DOHH2 (cell line): ENCODE data around the gene FOXB2.

Experiments used
- EZH2phosphoT487 ChIP-seq: fragments of 200-600 bp; sonication (generic); IDR thresholded peaks from 2 replicates; pipeline ENCODE4 v1.6.1; 2017; ENCODE audit warnings: borderline replicate concordance, mild to moderate bottlenecking, antibody characterized with exemption, low read length, moderate library complexity, mixed read lengths
- TF ChIP-seq, protein P1 (sequence below): fragments of 200-600 bp; sonication (generic); IDR thresholded peaks from one replicate; pipeline ENCODE4 v1.5.1; 2014; ENCODE audit warnings: antibody characterized with exemption, mild to moderate bottlenecking, low read depth, low read length; ENCODE audit not compliant: poor library complexity, severe bottlenecking

DNA sequence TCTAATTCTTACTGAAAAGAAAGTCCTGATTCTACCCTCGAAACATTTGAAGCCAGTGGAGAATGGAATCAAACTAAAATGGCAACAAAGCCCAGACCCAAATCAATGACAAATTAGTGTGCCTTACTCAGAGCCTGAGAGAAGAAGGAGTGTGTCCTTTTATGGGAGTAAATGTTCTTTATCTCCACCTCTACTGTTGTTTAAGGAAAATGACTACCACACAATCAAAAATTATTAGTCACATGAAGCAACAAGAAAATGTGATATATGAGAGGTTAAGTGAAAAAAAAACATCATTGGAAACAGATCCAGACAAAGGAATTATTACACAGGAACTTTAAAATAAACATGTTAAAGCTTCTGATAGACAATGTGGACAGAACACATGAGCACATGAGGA, 49.7 kb upstream of the FOXB2 start:
- TF ChIP-seq, protein P1, sequence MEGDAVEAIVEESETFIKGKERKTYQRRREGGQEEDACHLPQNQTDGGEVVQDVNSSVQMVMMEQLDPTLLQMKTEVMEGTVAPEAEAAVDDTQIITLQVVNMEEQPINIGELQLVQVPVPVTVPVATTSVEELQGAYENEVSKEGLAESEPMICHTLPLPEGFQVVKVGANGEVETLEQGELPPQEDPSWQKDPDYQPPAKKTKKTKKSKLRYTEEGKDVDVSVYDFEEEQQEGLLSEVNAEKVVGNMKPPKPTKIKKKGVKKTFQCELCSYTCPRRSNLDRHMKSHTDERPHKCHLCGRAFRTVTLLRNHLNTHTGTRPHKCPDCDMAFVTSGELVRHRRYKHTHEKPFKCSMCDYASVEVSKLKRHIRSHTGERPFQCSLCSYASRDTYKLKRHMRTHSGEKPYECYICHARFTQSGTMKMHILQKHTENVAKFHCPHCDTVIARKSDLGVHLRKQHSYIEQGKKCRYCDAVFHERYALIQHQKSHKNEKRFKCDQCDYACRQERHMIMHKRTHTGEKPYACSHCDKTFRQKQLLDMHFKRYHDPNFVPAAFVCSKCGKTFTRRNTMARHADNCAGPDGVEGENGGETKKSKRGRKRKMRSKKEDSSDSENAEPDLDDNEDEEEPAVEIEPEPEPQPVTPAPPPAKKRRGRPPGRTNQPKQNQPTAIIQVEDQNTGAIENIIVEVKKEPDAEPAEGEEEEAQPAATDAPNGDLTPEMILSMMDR, result no peak
- TF ChIP-seq EZH2phosphoT487, result no peak
